Measurements from ENCODE around the gene CERT1.

CERT1 gene

DNA sequence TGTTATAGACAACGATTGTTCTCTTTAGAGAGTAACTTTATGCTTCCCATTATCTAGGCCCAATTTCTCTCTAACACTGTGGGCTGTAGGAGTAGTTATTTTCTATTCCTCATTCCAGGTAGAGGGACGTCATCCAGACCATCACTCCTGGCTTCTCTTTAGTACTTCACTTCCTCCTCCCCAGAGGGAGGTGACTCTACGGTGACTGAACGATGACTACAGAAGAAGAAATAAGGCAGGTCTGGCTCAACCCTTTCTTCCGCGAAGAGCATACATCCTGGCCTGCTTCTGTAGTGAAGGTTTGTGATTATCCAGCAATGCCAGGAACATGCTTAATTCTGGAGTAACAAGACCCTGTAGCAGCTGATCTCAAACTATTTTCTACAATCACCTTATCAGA, 123.6 kb downstream of the CERT1 start:
- no peak for DNase-seq (ENCODE audit: low spot score)

GRCh38 chr5:75384218-75384617, 127.2 kb downstream of the CERT1 start:
- no peak for DNase-seq (ENCODE audit: low spot score)

DNA sequence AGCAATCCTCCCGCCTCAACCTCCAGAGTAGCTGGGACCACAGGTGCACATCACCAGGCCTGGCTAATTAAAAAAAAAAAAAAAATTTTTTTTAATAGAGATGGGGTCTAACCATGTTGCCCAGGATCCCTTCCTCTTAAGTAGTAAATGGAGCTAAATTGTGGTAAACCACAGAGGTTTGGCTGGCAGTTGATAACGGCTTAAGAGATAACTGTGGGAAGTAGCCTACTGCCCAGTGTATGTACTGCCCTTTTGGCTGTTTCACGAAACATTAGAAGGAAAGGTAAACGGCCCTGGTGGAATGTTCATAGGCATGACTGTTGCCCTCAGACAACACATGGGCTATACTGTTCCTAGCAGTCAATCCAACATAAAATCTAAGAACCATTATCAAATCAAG, 130.0 kb downstream of the CERT1 start:
- no peak for DNase-seq (ENCODE audit: low spot score)

- no peak for DNase-seq (ENCODE audit: low spot score)
Measured at GRCh38 chr5:75380099-75380498, 131.3 kb downstream of the CERT1 start.

DNA sequence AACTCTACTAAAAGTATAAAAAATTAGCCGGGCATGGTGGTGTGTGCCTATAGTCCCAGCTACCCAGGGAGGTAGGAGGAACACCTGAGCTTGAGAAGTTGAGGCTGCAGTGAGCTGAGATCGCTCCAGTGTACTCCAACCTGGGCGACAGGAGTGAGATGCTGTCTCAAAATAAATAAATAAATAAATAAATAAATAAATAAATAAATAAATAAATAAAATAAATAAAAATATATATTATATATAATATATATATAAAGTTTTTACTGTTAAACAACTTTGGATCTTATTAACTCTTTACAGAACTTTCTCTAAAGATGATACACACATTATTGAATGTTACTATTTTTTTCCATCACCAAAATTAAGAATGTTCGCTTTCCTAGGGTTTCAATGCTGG, 136.0 kb downstream of the CERT1 start:
- no peak for DNase-seq (ENCODE audit: low spot score)

GRCh38 chr5:75374394-75374814, 137.0 kb downstream of the CERT1 start:
- DNase-seq (ENCODE audit: low spot score): no peak

GRCh38 chr5:75373862-75374261, 137.6 kb downstream of the CERT1 start:
- DNase-seq (ENCODE audit: low spot score): no peak

- DNase-seq (ENCODE audit: low spot score): no peak
Measured at GRCh38 chr5:75368391-75368790, 143.0 kb downstream of the CERT1 start.

- no peak for DNase-seq (ENCODE audit: low spot score)
Measured at GRCh38 chr5:75367401-75367800, 144.0 kb downstream of the CERT1 start.

GRCh38 chr5:75366787-75367186, 144.6 kb downstream of the CERT1 start:
- DNase-seq (ENCODE audit: low spot score): no peak

DNA sequence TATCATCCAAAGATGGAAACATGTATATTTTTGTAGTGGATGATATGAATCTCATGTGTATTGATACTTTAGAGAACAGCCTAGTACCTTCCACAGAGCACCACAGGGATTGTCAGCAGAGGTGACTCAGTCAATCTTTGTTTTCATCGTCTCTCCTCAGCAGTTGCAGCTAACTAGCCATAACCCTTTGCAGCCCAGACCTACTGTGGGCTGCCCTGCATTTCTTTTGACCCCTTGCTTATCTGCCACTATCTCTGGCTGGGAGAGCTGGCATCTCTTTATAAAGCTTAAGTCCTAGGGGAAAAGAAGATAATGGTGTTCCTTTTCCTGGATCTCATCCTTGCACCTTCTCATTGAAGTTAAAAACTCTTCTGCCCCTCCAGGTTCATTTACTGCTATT, 145.7 kb downstream of the CERT1 start:
- no peak for DNase-seq (ENCODE audit: low spot score)

DNA sequence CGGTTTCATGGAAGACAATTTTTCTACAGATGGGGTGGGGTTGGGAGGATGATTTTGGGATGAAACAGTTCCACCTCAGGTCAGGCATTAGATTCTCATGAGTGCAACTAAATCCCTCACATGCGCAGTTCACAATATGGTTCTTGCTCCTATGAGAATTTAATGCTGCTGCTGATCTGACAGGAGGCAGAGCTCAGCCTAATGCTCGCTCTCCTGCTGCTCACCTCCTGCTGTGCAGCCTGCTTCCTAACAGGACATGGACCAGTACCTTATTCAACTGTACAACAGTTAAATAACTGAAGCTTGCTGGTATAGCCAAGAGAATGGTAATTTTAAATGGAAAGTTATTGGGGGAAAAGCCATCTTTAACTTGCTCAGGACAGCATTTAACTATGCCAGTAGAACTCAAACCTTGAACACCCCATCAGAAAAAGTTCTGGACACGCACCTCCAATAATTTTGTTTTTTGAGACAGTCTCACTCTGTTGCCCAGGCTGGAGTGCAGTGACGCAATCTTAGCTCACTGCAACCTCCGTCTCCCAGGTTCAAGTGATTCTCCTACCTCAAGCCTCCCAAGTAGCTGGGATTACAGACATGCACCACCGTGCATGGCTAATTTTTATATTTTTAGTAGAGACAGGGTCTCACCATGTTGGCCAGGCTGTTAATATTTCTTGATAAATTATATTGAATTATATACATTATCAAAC, 146.7 kb downstream of the CERT1 start:
- DNase-seq (ENCODE audit: low spot score): no peak

DNA sequence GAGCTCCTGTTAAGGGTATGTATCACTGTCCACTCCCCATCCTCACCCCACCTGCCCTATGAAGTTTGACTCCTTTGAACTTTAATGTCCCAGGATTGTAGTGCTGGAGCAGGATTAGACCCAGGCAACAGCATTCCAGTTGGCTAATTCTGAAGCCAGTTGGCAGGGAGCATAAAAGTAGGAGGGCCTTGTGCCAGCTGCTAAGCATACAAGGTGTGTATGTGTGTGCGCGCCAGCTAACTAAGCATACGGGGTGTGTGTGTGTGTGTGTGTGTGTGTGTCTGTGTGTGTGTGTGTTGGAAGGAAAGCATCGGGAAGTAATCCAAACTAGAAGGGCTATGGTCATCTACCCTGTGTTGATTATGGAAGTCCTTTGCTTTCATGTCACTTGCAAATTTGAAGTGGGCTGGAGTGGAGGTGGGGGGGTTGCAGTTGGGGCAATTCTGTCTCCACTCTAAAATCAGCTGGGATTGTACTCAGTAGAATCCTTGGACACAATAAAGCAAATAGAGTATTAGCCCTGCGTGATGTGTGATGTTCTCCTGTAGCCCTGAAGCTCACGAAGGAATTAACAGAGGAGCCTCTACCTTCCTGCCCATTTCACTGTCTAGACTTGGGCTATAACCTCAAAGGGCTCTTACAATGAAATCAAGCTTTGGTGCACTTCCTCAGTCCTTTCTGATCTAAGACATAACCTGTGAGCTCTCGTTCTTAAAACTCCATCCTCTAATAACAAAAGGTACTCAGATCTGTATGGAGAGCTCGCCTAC, 147.5 kb downstream of the CERT1 start:
- no peak for DNase-seq (ENCODE audit: low spot score)

DNA sequence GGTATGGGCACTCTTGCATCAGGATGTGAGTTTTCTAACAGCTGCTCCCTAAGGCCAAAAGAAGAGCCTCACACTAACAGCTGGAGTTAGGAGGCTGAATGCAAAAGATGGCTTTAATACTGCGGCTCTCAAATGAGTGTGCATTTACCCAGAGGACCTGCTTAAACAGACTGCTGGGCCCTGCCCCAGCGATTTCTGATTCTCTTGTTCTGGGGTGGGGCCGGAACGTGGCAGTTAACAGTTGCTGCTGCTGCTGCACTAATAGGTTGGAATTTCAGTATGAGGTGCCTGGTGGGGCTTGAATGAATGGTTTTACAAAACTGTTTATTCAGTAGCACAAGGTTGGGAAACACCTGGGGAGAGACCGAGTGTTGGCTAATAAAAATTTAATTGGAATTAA, 148.3 kb downstream of the CERT1 start:
- DNase-seq (ENCODE audit: low spot score): no peak

DNA sequence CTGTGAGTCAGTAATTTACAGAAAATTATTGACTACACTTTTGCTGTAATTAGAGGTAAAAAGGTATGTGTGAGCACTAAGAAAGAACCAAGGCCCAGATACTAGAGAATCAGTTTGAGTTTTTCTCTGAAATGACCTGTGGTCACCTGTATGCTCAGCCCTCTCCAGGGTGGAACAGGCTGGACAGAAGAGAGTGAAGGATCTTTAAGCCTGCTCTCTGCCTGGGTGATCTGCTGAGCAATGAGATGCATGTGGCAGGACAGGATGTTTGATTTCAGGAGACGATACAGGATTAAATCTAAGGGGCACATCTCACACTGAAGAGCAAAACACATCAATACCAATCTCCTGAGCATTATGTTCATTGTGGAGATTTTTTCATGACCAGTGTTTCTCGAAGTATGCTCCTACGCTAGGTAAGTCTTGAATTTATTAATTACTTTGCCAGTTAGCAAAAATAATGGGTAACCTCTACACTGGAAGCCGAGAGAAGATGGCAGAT, 148.9 kb downstream of the CERT1 start:
- no peak for DNase-seq (ENCODE audit: low spot score)

DNA sequence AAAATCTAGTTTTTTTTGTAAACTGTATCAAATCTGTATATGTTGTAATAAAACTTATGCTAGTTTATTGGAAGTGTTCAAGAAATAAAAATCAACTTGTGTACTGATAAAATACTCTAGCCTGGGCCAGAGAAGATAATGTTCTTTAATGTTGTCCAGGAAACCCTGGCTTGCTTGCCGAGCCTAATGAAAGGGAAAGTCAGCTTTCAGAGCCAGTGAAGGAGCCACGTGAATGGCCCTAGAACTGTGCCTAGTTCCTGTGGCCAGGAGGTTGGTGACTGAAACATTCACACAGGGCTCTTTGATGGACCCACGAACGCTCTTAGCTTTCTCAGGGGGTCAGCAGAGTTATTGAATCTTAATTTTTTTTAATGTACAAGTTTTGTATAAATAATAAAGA, 150.1 kb downstream of the CERT1 start:
- DNase-seq (ENCODE audit: low spot score): no peak

GRCh38 chr5:75358117-75358516, 153.3 kb downstream of the CERT1 start:
- no peak for DNase-seq (ENCODE audit: low spot score)

DNA sequence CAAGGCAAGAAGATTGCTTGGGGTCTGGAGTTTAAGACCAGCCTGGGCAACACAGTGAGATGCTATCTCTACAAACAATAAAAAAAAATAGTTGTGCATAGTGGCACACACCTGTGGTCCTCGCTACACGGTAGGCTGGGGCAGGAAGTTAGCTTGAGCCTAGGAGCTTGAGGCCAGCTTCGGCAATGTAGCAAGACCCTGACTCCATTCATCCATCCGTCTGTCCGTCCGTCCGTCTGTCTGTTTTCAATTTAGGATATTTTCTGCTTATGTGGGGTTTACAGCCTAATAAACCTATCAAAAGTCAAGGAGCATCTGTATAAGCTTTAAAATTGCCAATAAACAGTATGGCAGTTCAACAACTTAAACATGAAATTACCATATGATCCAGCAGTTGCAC, 154.7 kb downstream of the CERT1 start:
- no peak for DNase-seq (ENCODE audit: low spot score)

DNA sequence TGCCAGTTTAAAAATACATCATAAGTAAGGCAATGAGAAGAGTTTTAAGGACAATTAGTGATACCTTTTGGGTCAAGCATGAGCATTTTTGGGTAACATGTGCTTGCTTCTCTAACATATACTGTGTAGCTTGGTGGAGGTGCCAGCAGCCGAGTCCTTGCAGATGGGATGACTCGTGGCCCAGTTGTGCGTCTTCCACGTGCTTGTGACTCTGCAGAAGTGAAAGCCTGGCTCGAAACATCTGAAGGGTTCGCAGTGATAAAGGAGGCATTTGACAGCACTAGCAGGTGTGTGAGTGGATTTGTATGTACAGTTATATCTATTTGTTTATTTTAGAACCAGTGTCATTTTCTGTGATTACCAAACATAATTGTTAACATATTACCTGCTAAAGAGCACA, 156.2 kb downstream of the CERT1 start:
- DNase-seq (ENCODE audit: low spot score): no peak

DNA sequence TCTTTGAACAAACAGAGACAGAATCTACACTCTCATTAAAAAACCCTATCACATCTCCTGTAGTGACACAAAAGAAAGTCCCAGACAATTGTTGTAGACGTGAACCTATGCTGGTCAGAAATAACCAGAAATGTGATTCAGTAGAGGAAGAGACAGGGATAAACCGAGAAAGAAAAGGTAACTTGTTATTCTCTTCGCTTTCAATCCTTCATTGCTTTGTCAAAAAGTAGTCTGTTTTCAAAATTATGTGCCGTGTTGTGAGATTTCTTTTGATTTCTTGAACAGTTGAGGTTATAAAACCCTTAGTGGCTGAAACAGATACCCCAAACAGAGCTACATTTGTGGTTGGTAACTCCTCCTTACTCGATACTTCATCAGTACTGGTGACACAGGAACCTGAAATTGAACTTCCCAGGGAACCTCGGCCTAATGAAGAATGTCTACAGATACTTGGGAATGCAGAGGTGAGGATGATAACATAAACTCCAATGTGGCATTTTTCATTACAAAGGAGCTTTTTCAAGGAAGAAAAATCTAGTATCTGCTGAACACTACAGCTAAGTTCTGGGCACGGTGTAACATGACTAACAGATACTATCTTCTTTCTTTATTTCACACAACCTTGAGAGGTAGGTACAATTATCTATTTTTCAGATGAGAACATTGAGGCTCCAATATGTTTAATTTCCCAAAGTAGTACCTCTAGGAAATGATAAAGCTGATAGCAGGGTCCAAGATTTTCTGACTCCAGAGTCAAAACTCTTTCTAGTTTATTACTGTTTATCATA, 160.1 kb downstream of the CERT1 start:
- no peak for DNase-seq (ENCODE audit: low spot score)

DNA sequence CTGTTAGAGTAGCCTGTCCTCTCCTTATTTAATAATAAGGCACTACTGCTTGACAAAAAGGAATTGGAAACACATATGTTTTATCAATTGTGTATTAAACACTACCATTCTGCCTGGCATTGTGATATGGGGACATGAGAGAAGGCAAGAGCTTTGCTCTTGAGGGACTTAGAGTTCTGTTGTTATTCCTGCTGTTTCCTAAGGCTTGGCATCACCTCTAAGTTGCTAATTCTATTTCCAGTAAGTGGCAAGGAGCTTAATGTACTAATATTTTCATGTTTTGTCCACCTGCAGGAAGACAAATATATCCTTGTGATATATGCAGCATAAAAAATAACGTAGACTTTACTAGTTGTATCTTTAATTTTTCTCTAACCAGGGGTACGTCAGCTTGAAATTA, 161.8 kb downstream of the CERT1 start:
- no peak for DNase-seq (ENCODE audit: low spot score)

GRCh38 chr5:75348241-75348640, 163.2 kb downstream of the CERT1 start:
- no peak for DNase-seq (ENCODE audit: low spot score)

GRCh38 chr5:75342836-75343235, 168.6 kb downstream of the CERT1 start:
- no peak for DNase-seq (ENCODE audit: low spot score)
